OCI-LY7 (cell line): ENCODE data around the gene PEX11A. TPM values are rescaled to one million over a fixed set of nuclear protein-coding genes. Genes with fewer than 3 reads are reported as not detected.

Experiments used
- BruUV-seq: library from RNA; stranded (reverse); fragments of 400-500 nt; replicated peaks from 2 replicates; lab custom pipeline; 2021; lab: Mats Ljungman, UMichigan
- CTCF ChIA-PET: fragments of 300-600 bp; sonication (Branson Sonifier 250); formaldehyde crosslinking; loops from one replicate; lab custom pipeline; 2022; ENCODE audit warnings: antibody characterized with exemption; ENCODE audit not compliant: unreplicated experiment; lab: Charles Lee
- POLR2A ChIA-PET: fragments of 300-600 bp; sonication (Branson Sonifier 250); formaldehyde crosslinking; loops from one replicate; lab custom pipeline; 2022; ENCODE audit warnings: antibody characterized with exemption; lab: Charles Lee
- DNase-seq: peaks from one replicate; pipeline ENCODE4 v3.0.0-alpha.2; 2015; ENCODE audit warnings: low spot score
- H2AFZ ChIP-seq: fragments of 200-600 bp; sonication (generic), shearing (Covaris generic); 2 replicates; pipeline ENCODE4 v1.6.1; 2014; ENCODE audit warnings: mild to moderate bottlenecking, antibody characterized with exemption, low read length, moderate library complexity
- H3K27ac ChIP-seq: fragments of 200-600 bp; sonication (generic); 2 replicates; pipeline ENCODE4 v1.5.1; 2014; ENCODE audit warnings: mixed run types, low read depth, mild to moderate bottlenecking, moderate library complexity, low read length, inconsistent platforms; ENCODE audit not compliant: poor library complexity, severe bottlenecking
- H3K36me3 ChIP-seq: fragments of 200-600 bp; sonication (generic); 2 replicates; pipeline ENCODE4 v1.6.1; 2014; ENCODE audit warnings: mild to moderate bottlenecking, antibody characterized with exemption, low read length, moderate library complexity, mixed read lengths; ENCODE audit not compliant: insufficient read depth
- H3K4me1 ChIP-seq: fragments of 200-600 bp; sonication (generic); 2 replicates; pipeline ENCODE4 v1.5.1; 2014; ENCODE audit warnings: mild to moderate bottlenecking, low read length; ENCODE audit not compliant: insufficient read depth, poor library complexity, severe bottlenecking
- H3K4me2 ChIP-seq: fragments of 200-600 bp; sonication (generic); 2 replicates; pipeline ENCODE4 v1.6.1; 2014; ENCODE audit warnings: mild to moderate bottlenecking, low read length
- H3K4me3 ChIP-seq: fragments of 200-600 bp; sonication (generic); 2 replicates; pipeline ENCODE4 v1.5.1; 2014; ENCODE audit warnings: mild to moderate bottlenecking, low read depth, low read length; ENCODE audit not compliant: poor library complexity, severe bottlenecking
- H3K79me2 ChIP-seq: fragments of 200-600 bp; sonication (generic); 2 replicates; pipeline ENCODE4 v1.6.1; 2016; ENCODE audit warnings: low read depth, mild to moderate bottlenecking, low read length, moderate library complexity, mixed read lengths; ENCODE audit not compliant: insufficient read depth
- H3K9me2 ChIP-seq: fragments of 200-600 bp; sonication (generic); 2 replicates; pipeline ENCODE4 v1.6.1; 2016; ENCODE audit warnings: mild to moderate bottlenecking, low read length, mixed read lengths; ENCODE audit not compliant: insufficient read depth
- H3K9me3 ChIP-seq: fragments of 200-600 bp; sonication (generic); 2 replicates; pipeline ENCODE4 v1.6.1; 2014; ENCODE audit warnings: mild to moderate bottlenecking, mixed run types, low read length, mixed read lengths
- H4K20me1 ChIP-seq: fragments of 200-600 bp; sonication (generic); 2 replicates; pipeline ENCODE4 v1.6.1; 2014; ENCODE audit warnings: mild to moderate bottlenecking, antibody characterized with exemption, low read length, moderate library complexity, mixed read lengths; ENCODE audit not compliant: insufficient read depth
- EZH2phosphoT487 ChIP-seq: fragments of 200-600 bp; sonication (generic); IDR thresholded peaks from 2 replicates; pipeline ENCODE4 v1.6.1; 2018; ENCODE audit warnings: low read depth, borderline replicate concordance, mild to moderate bottlenecking, mixed run types, antibody characterized with exemption, low read length, moderate library complexity, mixed read lengths
- intact Hi-C: fragments of 100-400 bp; cut with micrococcal nuclease; formaldehyde crosslinking; loops from one replicate; pipeline ENCODE4 v1.10.0; 2022; ENCODE audit not compliant: unreplicated experiment
- total RNA-seq, 2 experiments: library from RNA; depleted of rRNA in 1 of 2; stranded (reverse); fragments of >200 nt in 1 of 2; shearing (Covaris generic) in 1 of 2; gene quantifications; 2 replicates each; pipeline ENCODE4 v1.2.3, GENCODE V29; 2014 to 2022
- TF ChIP-seq, protein P1 (sequence below): fragments of 200-600 bp; sonication (generic); conservative IDR thresholded peaks from 2 replicates; pipeline ENCODE4 v1.5.1; 2014; ENCODE audit warnings: mild to moderate bottlenecking, antibody characterized with exemption, low read length, moderate library complexity, mixed read lengths

Gene PEX11A
- total RNA-seq, 2 experiments from 2014 or later, result 2.0 to 2.8 TPM

DNA sequence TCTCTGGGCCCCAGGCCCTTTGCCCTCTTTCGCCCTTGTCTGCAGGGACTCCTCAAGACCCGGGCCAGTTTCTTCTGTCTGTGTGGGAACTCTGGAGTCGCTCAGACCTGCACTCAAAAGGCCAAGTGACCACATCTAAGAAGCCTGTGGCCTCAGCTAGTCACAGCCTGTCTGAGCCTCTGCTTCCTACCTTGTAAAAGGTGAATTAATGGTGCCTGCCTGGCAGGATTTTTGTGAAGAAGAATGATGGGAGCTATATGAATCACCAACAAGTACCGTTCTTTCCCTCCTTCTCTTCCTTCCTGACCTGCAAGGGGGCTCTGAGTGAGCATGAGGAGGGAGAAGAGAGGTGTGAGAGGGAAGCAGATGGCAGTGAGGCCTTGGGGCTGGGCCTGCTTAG is 18.9 kb downstream of the PEX11A start:
- no TSS peak for BruUV-seq
- Histone ChIP-seq H2AFZ (no peak overlapping the region), H3K9me2 (no peaks in the 10 kb centered on the region), H3K79me2 (no peaks in the 10 kb centered on the region), H3K9me3 (no peaks in the 10 kb centered on the region), H3K4me1 (no peaks in the 10 kb centered on the region), H4K20me1 (no peaks in the 10 kb centered on the region), H3K4me3 (no peak overlapping the region), H3K4me2 (no peak overlapping the region), H3K36me3 (no peaks in the 10 kb centered on the region), H3K27ac (no peak overlapping the region)
- CTCF ChIA-PET, result no interaction called here
- no peak for TF ChIP-seq EZH2phosphoT487
- TF ChIP-seq, protein P1, sequence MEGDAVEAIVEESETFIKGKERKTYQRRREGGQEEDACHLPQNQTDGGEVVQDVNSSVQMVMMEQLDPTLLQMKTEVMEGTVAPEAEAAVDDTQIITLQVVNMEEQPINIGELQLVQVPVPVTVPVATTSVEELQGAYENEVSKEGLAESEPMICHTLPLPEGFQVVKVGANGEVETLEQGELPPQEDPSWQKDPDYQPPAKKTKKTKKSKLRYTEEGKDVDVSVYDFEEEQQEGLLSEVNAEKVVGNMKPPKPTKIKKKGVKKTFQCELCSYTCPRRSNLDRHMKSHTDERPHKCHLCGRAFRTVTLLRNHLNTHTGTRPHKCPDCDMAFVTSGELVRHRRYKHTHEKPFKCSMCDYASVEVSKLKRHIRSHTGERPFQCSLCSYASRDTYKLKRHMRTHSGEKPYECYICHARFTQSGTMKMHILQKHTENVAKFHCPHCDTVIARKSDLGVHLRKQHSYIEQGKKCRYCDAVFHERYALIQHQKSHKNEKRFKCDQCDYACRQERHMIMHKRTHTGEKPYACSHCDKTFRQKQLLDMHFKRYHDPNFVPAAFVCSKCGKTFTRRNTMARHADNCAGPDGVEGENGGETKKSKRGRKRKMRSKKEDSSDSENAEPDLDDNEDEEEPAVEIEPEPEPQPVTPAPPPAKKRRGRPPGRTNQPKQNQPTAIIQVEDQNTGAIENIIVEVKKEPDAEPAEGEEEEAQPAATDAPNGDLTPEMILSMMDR, result no peak
- POLR2A ChIA-PET, result no interaction called here
- intact Hi-C loops, result no loop called here
- DNase-seq, result no peak

DNA sequence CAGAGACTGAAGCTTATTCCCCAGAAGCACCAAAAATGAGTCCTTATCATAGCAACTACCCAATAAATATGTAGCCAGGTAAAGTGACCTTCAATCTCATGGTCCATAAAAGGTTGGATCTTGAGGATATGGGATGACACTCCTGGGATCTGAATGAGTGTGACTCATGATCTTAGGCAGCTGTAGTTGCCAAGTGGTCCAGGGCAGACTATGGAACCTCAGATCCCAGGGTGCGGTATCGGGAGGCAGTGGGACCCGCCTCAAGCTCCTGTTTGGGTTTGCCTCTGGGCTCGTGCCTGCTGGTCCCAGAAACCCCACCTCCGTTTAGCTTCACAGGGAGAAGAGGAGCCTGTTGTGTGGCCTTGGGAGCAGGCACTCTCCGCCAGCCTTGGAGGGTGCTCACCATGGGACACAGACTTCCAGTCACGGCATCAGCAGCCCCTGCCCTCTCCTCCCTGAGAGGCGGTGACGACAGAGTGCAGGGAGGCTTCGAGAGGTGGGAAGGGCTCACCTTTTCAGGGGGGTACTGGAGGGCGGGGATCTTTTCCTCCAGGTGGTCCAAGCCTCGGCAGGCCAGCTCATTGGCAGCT is 19.5 kb downstream of the PEX11A start:
- no peak for DNase-seq
- H3K79me2 ChIP-seq, result no peaks in the 10 kb centered on the region
- no peaks in the 10 kb centered on the region for H3K4me1 ChIP-seq
- ChIA-PET POLR2A (interaction anchor here (0.6 kb wide), 1 partner anchor 22 kb away, joined by 3 read pairs; no protein-coding TSS in a partner anchor), CTCF (no interaction called here)
- H3K9me2 ChIP-seq, result no peaks in the 10 kb centered on the region
- TF ChIP-seq EZH2phosphoT487, result no peak
- TF ChIP-seq, protein P1, result no peak
- no peak overlapping the region for H2AFZ ChIP-seq
- no peak overlapping the region for H3K27ac ChIP-seq
- BruUV-seq, result no TSS peak
- no peaks in the 10 kb centered on the region for H4K20me1 ChIP-seq
- H3K4me2 ChIP-seq, result no peak overlapping the region
- no peaks in the 10 kb centered on the region for H3K36me3 ChIP-seq
- intact Hi-C loops, result no loop called here
- H3K4me3 ChIP-seq, result no peak overlapping the region
- no peaks in the 10 kb centered on the region for H3K9me3 ChIP-seq

- CTCF ChIA-PET, result no interaction called here
Measured at GRCh38 chr15:89669941-89670340, 20.6 kb downstream of the PEX11A start.

More at GRCh38 chr15:89669941-89670340, 20.6 kb downstream of the PEX11A start:
- Histone ChIP-seq H3K4me1 (no peaks in the 10 kb centered on the region), H3K4me2 (no peak overlapping the region), H3K79me2 (no peaks in the 10 kb centered on the region), H3K4me3 (no peak overlapping the region), H4K20me1 (no peaks in the 10 kb centered on the region), H3K9me2 (no peaks in the 10 kb centered on the region), H2AFZ (no peak overlapping the region), H3K36me3 (no peaks in the 10 kb centered on the region), H3K9me3 (no peaks in the 10 kb centered on the region), H3K27ac (no peak overlapping the region)
- BruUV-seq, result no TSS peak
- TF ChIP-seq, protein P1, result no peak
- TF ChIP-seq EZH2phosphoT487, result no peak
- POLR2A ChIA-PET, result no interaction called here
- intact Hi-C loops, result no loop called here
- no peak for DNase-seq
